Measurements from ENCODE around the gene PDK2.

The PDK2 gene

DNA sequence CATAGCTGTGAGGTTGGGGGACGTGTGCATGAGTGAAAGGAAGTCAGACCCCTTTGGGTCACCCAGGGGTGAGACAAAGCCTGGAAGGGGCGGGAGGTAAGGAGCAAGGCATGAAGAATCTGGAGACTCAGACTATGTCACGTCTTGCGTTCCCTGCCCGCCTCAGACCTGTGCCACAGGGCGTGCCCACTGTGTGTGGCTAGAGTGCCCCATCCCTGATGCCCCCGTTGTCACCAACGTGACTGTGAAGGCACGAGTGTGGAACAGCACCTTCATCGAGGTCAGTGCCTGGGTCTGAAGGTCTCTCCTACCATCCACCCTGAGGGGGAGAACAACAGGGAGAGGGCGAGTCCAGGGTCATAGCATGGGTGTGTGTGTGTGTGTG is 15.1 kb upstream of the PDK2 start:
- Histone ChIP-seq H3K27me3 (no peaks in the 10 kb centered on the region), H4K20me1 (no peaks in the 10 kb centered on the region), H3K4me1 (peaks cover 0 to 8% (median 0%) of the 10 kb centered on the region in 10 experiments; a peak in 3 of 20 replicates), H3K4me3 (no peak overlapping the region), H3K9ac (no peak overlapping the region), H3K36me3 (no peaks in the 10 kb centered on the region), H3K9me3 (replicated peaks in 1 of 11) (no peaks in the 10 kb centered on the region), H3K27ac (no peak overlapping the region), H3K4me2 (no peak overlapping the region)
- TF ChIP-seq Cebpa-rat (IDR thresholded peaks at IDR 0.05): no peak

DNA sequence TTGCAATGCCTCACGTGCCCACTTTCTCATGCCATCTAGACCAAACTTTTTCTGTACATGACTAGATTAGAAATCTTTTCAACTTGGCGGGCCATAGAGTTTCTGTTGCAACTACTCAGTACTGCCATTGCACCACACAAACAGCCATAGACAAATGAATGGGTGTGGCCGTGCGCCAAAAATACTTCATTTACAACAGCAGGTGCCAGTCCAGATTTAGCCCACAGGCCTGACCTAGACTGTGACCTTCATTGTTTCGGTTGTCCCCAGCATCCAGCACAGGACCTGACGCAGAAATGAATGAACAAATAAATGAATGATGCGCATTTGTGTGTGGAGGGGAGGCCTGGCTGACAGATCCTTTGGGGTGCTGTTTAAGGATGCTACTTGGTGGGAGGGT is 14.3 kb upstream of the PDK2 start:
- no peak overlapping the region for H3K9ac ChIP-seq

DNA sequence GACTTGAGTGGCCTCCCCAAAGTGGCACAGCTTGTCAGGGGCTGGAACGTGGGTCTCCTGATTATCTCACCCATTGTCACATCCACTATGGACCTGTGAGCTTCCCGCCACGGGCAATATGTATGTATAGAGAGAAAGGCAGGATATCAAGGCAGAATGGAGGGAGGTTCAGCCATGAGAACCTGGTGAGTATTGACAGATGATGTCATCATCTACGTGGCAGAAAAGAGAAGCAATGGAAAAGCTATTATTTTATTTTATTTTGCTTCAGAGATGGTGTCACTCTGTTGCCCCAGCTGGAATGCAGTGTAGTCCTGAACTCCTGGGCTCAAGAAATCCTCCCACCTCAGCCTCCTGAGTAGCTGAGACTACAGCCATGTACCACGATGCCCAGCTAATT is 13.4 kb upstream of the PDK2 start:
- no peak for TF ChIP-seq Cebpa-rat (IDR thresholded peaks at IDR 0.05)
- peaks cover 0 to 8% (median 0%) of the 10 kb centered on the region in 10 experiments; a peak in 3 of 20 replicates for H3K4me1 ChIP-seq
- H3K27ac ChIP-seq: no peak overlapping the region
- no peak overlapping the region for H3K9ac ChIP-seq
- no peak overlapping the region for H3K4me3 ChIP-seq
- no peaks in the 10 kb centered on the region for H3K27me3 ChIP-seq
- H3K4me2 ChIP-seq: no peak overlapping the region
- H4K20me1 ChIP-seq: no peaks in the 10 kb centered on the region
- H3K9me3 ChIP-seq (replicated peaks in 1 of 11): no peaks in the 10 kb centered on the region
- H3K36me3 ChIP-seq: no peaks in the 10 kb centered on the region

More for the DNA sequence above, 14.3 kb upstream of the PDK2 start:
- Histone ChIP-seq H4K20me1 (no peaks in the 10 kb centered on the region), H3K4me2 (no peak overlapping the region), H3K4me1 (peaks cover 0 to 8% (median 0%) of the 10 kb centered on the region in 10 experiments; a peak in 3 of 20 replicates), H3K4me3 (no peak overlapping the region), H3K9me3 (replicated peaks in 1 of 11) (no peaks in the 10 kb centered on the region), H3K36me3 (no peaks in the 10 kb centered on the region), H3K27ac (no peak overlapping the region), H3K27me3 (no peaks in the 10 kb centered on the region)
- TF ChIP-seq Cebpa-rat (IDR thresholded peaks at IDR 0.05): no peak

DNA sequence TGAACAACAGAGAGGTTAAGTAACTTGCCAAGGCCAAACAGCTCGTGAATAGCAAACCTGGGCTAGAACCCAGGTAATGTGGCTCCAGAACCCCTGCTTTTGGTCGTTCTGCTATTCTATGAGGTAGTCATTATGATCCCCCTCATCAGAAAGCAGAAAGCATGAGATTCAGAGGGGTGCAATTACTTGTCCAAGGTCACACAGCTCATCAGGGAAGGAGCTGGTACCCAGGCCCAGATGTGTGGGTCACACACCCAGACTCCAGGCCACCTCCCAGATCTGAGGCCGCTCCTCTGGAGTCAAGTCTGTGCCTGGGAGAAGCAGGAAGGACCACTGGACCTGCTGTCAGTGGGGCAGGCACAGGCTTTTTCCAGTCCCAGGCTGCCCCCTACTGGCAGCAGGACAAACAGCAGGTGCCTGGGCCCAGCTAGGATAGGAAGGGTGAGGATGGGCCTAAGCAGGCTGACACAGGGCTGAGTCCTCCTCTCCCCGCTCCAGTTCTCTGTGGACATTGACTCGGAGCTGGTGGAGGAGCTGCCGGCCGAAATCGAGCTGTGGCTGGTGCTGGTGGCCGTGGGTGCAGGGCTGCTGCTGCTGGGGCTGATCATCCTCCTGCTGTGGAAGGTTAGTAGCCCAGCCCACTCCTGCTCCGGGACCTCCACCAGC is 7.8 kb upstream of the PDK2 start:
- Histone ChIP-seq H3K9me3 (replicated peaks in 1 of 11) (no peaks in the 10 kb centered on the region), H3K9ac (no peak overlapping the region), H3K4me1 (no peaks in the 10 kb centered on the region), H3K27ac (no peak overlapping the region), H3K4me3 (no peak overlapping the region), H3K27me3 (no peaks in the 10 kb centered on the region), H3K4me2 (no peak overlapping the region), H3K36me3 (no peaks in the 10 kb centered on the region), H4K20me1 (peaks cover 0 to 8% (median 0%) of the 10 kb centered on the region in 11 experiments; a peak in 2 of 22 replicates)
- TF ChIP-seq Cebpa-rat (IDR thresholded peaks at IDR 0.05): no peak

DNA sequence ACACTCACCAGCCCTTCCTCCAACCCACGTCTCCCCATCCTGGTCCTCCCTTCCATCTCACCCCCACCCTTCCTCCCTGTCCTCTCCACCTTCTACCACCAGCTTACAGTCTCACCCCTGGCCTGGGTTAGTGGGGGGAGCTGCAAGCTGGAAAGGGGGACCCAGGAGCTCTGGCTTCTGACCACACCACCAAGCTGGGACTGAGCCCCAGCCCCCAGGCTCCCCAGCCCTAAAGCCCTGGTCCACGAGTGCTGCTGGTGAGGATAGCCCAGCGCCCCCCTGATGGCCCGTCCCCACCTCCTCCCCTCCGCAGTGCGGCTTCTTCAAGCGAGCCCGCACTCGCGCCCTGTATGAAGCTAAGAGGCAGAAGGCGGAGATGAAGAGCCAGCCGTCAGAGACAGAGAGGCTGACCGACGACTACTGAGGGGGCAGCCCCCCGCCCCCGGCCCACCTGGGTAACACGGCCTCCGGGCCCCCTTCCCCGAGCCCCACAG is 7.2 kb upstream of the PDK2 start:
- Histone ChIP-seq H4K20me1 (peaks cover 0 to 8% (median 0%) of the 10 kb centered on the region in 11 experiments; a peak in 2 of 22 replicates), H3K27me3 (no peaks in the 10 kb centered on the region), H3K36me3 (no peaks in the 10 kb centered on the region), H3K4me1 (no peaks in the 10 kb centered on the region), H3K4me2 (no peak overlapping the region), H3K9me3 (replicated peaks in 1 of 11) (no peaks in the 10 kb centered on the region), H3K27ac (no peak overlapping the region), H3K4me3 (no peak overlapping the region), H3K9ac (no peak overlapping the region)
- no peak for TF ChIP-seq Cebpa-rat (IDR thresholded peaks at IDR 0.05)

DNA sequence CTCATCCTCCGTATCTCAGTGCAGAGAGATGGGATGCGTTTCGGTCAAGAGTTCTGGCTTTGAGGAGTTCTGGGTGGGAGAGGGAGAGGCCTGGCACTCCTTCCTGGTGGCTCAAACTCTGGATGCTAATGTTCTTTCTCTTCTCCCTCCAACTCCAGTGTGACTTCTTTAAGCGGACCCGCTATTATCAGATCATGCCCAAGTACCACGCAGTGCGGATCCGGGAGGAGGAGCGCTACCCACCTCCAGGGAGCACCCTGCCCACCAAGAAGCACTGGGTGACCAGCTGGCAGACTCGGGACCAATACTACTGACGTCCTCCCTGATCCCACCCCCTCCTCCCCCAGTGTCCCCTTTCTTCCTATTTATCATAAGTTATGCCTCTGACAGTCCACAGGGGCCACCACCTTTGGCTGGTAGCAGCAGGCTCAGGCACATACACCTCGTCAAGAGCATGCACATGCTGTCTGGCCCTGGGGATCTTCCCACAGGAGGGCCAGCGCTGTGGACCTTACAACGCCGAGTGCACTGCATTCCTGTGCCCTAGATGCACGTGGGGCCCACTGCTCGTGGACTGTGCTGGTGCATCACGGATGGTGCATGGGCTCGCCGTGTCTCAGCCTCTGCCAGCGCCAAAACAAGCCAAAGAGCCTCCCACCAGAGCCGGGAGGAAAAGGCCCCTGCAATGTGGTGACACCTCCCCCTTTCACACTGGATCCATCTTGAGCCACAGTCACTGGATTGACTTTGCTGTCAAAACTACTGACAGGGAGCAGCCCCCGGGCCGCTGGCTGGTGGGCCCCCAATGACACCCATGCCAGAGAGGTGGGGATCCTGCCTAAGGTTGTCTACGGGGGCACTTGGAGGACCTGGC is 6.0 kb upstream of the PDK2 start:
- peaks cover 0 to 5% (median 0%) of the 10 kb centered on the region in 10 experiments; a peak in 5 of 20 replicates for H3K4me1 ChIP-seq
- no peak overlapping the region; a peak in 1 of 22 replicates for H3K9ac ChIP-seq
- H3K27me3 ChIP-seq: no peaks in the 10 kb centered on the region
- H3K27ac ChIP-seq: no peak overlapping the region
- no peaks in the 10 kb centered on the region for H3K9me3 ChIP-seq (replicated peaks in 1 of 11)
- H3K4me2 ChIP-seq: no peak overlapping the region
- H4K20me1 ChIP-seq: peaks cover 0 to 8% (median 0%) of the 10 kb centered on the region in 11 experiments; a peak in 2 of 22 replicates
- no peak for TF ChIP-seq Cebpa-rat (IDR thresholded peaks at IDR 0.05)
- H3K36me3 ChIP-seq: no peaks in the 10 kb centered on the region
- no peak overlapping the region for H3K4me3 ChIP-seq

DNA sequence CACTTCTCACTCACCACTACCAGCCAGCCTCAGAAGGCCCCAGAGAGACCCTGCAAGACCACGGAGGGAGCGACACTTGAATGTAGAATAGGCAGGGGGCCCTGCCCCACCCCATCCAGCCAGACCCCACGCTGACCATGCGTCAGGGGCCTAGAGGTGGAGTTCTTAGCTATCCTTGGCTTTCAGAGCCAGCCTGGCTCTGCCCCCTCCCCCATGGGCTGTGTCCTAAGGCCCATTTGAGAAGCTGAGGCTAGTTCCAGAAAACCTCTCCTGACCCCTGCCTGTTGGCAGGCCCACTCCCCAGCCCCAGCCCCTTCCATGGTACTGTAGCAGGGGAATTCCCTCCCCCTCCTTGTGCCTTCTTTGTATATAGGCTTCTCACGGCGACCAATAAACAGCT is 5.1 kb upstream of the PDK2 start:
- Histone ChIP-seq H3K27ac (no peak overlapping the region), H3K9ac (no peak overlapping the region), H4K20me1 (peaks cover 0 to 8% (median 0%) of the 10 kb centered on the region in 11 experiments; a peak in 2 of 22 replicates), H3K36me3 (no peaks in the 10 kb centered on the region), H3K4me1 (peaks cover 0 to 10% (median 5%) of the 10 kb centered on the region in 10 experiments; a peak in 13 of 20 replicates), H3K27me3 (no peaks in the 10 kb centered on the region), H3K4me3 (no peak overlapping the region), H3K4me2 (no peak overlapping the region), H3K9me3 (replicated peaks in 1 of 11) (no peaks in the 10 kb centered on the region)
- no peak for TF ChIP-seq Cebpa-rat (IDR thresholded peaks at IDR 0.05)

DNA sequence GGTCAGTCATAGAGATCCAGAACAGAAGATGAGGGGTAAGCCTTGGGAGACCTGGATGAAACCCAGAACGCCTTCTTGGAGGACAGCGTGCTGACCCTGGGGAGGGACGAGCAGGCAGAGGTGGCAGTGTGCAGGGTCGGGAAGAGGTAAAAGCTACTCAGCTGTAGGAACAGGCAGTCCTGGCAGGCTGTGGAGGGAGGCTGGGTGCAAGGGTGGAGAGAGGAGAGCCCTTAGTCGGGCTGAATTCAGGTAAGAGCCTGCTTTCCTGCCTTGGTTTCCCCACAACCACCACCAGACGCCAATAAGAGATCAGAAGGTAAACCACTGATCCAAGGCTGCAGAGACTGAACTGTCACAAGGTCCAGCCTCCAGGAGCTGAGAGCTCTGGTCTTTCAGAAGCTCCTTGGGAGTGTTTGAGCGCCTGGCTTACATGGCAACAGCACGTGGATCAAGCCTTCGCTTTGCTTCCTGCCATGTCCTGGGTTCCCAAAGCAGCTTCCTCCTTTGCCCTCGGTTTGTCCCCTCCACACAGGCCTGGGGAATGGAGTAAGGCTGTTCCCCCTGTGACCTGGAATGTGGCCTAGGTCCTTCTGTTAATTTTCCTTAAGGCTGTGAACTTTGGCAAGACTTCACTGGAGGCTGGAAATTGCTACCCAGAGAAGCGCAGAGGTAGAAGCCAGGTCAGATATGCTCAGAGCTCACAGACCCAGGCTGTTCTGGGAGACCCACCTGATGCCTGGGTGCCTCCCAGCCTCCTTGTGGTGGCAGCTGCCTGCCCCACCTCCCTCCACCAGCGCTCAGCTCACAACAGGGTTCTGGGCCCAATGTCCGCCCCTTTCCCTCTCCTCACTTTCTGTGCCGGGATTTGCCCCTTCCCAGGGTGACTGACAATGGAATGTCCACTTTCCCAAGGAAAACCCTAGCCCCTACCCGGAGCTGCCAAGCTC is 3.9 kb upstream of the PDK2 start:
- no peak overlapping the region for H3K27ac ChIP-seq
- TF ChIP-seq Cebpa-rat (IDR thresholded peaks at IDR 0.05): no peak
- peaks cover 6 to 18% (median 12%) of the 10 kb centered on the region in 10 experiments for H3K4me1 ChIP-seq
- H3K36me3 ChIP-seq: no peaks in the 10 kb centered on the region
- no peaks in the 10 kb centered on the region for H3K27me3 ChIP-seq
- H3K9me3 ChIP-seq (replicated peaks in 1 of 11): no peaks in the 10 kb centered on the region
- H3K9ac ChIP-seq: no peak overlapping the region; a peak in 1 of 22 replicates
- H3K4me2 ChIP-seq: no peak overlapping the region
- H3K4me3 ChIP-seq: no peak overlapping the region
- H4K20me1 ChIP-seq: peaks cover 0 to 8% (median 0%) of the 10 kb centered on the region in 11 experiments; a peak in 3 of 22 replicates
